Osteoblast (primary cell): Measurements from ENCODE around the gene DLG3. TPM values are rescaled to one million over a fixed set of nuclear protein-coding genes. Genes with fewer than 3 reads are reported as not detected.
A peak's percentile ranks its signal among the peaks of the same experiment; 100 is the strongest.

Source experiments
- DNase-seq: peaks from one replicate; pipeline ENCODE4 v3.0.0; 2011; ENCODE audit warnings: low spot score, mixed read lengths; ENCODE audit not compliant: insufficient read length; ENCODE audit errors: missing footprints
- H2AFZ ChIP-seq: 2 replicates; pipeline ENCODE4 v1.6.0; 2011; ENCODE audit warnings: mild to moderate bottlenecking, low read length
- H3K27ac ChIP-seq: 2 replicates; pipeline ENCODE4 v1.5.1; 2011; ENCODE audit warnings: mild to moderate bottlenecking, low read depth, low read length, moderate library complexity
- H3K27me3 ChIP-seq: 2 replicates; pipeline ENCODE4 v1.6.0; 2012; ENCODE audit warnings: mild to moderate bottlenecking, control low read depth, inconsistent platforms, low read length, moderate library complexity; ENCODE audit not compliant: insufficient read depth
- H3K36me3 ChIP-seq: 2 replicates; pipeline ENCODE4 v1.5.1; 2011; ENCODE audit warnings: mild to moderate bottlenecking, low read length, control low read depth, moderate library complexity; ENCODE audit not compliant: insufficient read depth
- H3K4me1 ChIP-seq: 2 replicates; pipeline ENCODE4 v1.5.1; 2011; ENCODE audit warnings: mild to moderate bottlenecking, low read length, control low read depth, moderate library complexity; ENCODE audit not compliant: insufficient read depth
- H3K4me2 ChIP-seq: 2 replicates; pipeline ENCODE4 v1.6.0; 2011; ENCODE audit warnings: mild to moderate bottlenecking, low read length; ENCODE audit not compliant: insufficient read depth
- H3K4me3 ChIP-seq: fragments of 200-600 bp; sonication (generic); 3 replicates; pipeline ENCODE4 v1.5.1; 2012; ENCODE audit warnings: mild to moderate bottlenecking, low read length, inconsistent platforms; ENCODE audit not compliant: insufficient read depth
- H3K79me2 ChIP-seq: 2 replicates; pipeline ENCODE4 v1.6.0; 2012; ENCODE audit warnings: mild to moderate bottlenecking, low read length, control low read depth, inconsistent platforms; ENCODE audit not compliant: insufficient read depth
- H3K9me3 ChIP-seq: 2 replicates; pipeline ENCODE4 v1.5.1; 2011; ENCODE audit warnings: low read depth, low read length, control low read depth
- H4K20me1 ChIP-seq: 2 replicates; pipeline ENCODE4 v1.6.0; 2012; ENCODE audit warnings: mild to moderate bottlenecking, low read length, control low read depth; ENCODE audit not compliant: insufficient read depth
- CTCF ChIP-seq: IDR thresholded peaks from 2 replicates; pipeline ENCODE4 v1.5.1; 2011; ENCODE audit warnings: mild to moderate bottlenecking, low read depth, low read length, moderate library complexity; ENCODE audit errors: extremely low read depth
- total RNA-seq: library from RNA; depleted of rRNA; stranded (reverse); fragments of >200 nt; gene quantifications from 2 replicates; pipeline ENCODE4 v1.2.3, GENCODE V29; 2012

The DLG3 gene
- total RNA-seq, 1 donor: 8.0 TPM

- Histone ChIP-seq H3K4me3 (no peak overlapping the region), H3K4me2 (no peak overlapping the region), H3K9me3 (no peaks in the 10 kb centered on the region), H3K79me2 (no peaks in the 10 kb centered on the region), H4K20me1 (no peaks in the 10 kb centered on the region), H2AFZ (no peak overlapping the region), H3K27me3 (peaks cover 44% of the 10 kb centered on the region), H3K4me1 (peaks cover 7% of the 10 kb centered on the region), H3K36me3 (no peaks in the 10 kb centered on the region), H3K27ac (no peak overlapping the region)
- DNase-seq: no peak
- TF ChIP-seq CTCF: no peak
These were observed 2.4 kb upstream of the DLG3 start for GRCh38 chrX:70442224-70442623.

DNA sequence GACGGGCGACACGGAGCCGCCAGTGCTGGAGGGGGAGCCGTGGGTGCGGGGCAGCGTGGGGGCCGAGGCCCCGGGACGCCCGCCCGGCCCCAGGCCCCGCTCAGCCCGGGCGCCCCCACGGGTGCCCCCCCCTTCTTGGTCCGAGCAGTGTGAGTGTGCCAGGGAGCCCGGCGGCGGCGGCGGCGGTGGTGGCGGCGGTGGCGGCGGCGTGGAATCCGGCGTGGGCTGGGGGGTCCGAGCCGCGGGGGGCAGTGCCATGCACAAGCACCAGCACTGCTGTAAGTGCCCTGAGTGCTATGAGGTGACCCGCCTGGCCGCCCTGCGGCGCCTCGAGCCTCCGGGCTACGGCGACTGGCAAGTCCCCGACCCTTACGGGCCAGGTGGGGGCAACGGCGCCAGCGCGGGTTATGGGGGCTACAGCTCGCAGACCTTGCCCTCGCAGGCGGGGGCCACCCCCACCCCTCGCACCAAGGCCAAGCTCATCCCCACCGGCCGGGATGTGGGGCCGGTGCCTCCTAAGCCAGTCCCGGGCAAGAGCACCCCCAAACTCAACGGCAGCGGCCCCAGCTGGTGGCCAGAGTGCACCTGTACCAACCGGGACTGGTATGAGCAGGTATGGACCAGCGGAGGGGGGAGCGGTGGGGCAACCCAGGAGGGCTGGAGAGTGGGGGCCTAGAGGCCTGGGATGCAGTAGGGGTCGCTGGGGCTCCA lies 466 bp downstream of the DLG3 start:
- H3K4me3 ChIP-seq: no peak overlapping the region
- H3K79me2 ChIP-seq: no peaks in the 10 kb centered on the region
- no peaks in the 10 kb centered on the region for H4K20me1 ChIP-seq
- peaks cover 44% of the 10 kb centered on the region for H3K27me3 ChIP-seq
- H3K36me3 ChIP-seq: no peaks in the 10 kb centered on the region
- peak; percentile 59 for DNase-seq
- H3K27ac ChIP-seq: no peak overlapping the region
- peak overlapping the region; percentile 28 for H3K4me2 ChIP-seq
- H3K9me3 ChIP-seq: no peaks in the 10 kb centered on the region
- H2AFZ ChIP-seq: no peak overlapping the region
- TF ChIP-seq CTCF: no peak
- H3K4me1 ChIP-seq: no peaks in the 10 kb centered on the region

GRCh38 chrX:70445951-70446350 lies 1.3 kb downstream of the DLG3 start:
- no peak overlapping the region for H3K4me3 ChIP-seq
- H2AFZ ChIP-seq: no peak overlapping the region
- H3K27ac ChIP-seq: no peak overlapping the region
- DNase-seq: peak; percentile 60
- H3K79me2 ChIP-seq: no peaks in the 10 kb centered on the region
- H3K27me3 ChIP-seq: peaks cover 39% of the 10 kb centered on the region
- no peaks in the 10 kb centered on the region for H3K9me3 ChIP-seq
- no peaks in the 10 kb centered on the region for H3K4me1 ChIP-seq
- no peak for TF ChIP-seq CTCF
- no peak overlapping the region for H3K4me2 ChIP-seq
- H3K36me3 ChIP-seq: no peaks in the 10 kb centered on the region
- no peaks in the 10 kb centered on the region for H4K20me1 ChIP-seq

DNA sequence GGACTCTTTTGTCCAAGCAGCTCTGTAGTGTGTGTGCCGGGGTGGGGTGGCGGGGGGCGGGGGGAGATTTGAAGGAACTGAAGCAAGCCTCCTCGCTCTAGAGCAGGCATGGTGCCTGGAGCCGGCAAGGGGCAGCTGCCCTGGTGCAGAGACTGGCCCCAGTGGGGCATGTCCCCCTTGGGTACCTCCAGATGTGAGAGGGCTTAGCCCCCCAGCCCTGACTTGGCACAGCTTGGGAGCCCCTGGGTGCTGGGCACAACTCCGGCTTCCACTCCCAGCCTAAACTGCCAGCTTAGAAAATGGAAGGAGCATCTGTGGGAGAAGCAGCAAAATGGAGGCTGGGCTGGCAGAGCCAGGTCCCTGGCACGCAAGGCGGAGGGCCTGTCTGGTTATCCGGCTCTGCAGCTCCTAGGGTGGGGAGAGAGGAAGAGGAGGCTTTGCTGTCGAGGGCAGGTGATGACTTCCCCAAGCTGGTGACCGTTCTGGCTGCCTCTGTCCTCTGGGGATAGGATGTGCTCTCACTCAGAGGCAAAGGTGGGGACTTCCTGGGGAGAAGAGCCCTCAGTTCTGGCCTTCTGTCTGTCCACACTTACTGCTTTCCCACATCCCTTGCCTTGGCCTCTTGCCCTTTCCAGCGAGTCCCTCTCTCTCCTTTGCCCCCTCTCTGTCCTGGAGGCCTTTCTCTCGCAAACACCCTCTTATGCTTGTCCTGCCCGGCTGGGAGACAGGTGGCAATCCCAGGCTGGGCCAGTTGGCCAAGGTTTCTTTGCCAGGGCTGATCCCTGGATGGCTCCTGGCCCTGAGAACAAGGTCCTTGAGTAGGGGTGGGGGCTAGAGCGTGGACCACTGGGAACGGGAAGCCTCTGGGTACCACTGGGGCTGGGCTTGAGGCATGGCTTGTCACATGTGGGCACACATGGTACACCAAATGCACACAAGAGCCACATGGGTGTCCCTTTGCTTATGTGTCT lies 2.0 kb downstream of the DLG3 start:
- no peak overlapping the region for H3K4me3 ChIP-seq
- H3K79me2 ChIP-seq: no peaks in the 10 kb centered on the region
- H4K20me1 ChIP-seq: no peaks in the 10 kb centered on the region
- H3K27me3 ChIP-seq: peaks cover 39% of the 10 kb centered on the region
- H3K36me3 ChIP-seq: no peaks in the 10 kb centered on the region
- no peaks in the 10 kb centered on the region for H3K4me1 ChIP-seq
- peak; percentile 74 for DNase-seq
- no peaks in the 10 kb centered on the region for H3K9me3 ChIP-seq
- no peak for TF ChIP-seq CTCF
- H2AFZ ChIP-seq: no peak overlapping the region
- H3K4me2 ChIP-seq: no peak overlapping the region
- no peak overlapping the region for H3K27ac ChIP-seq
